ENCODE measurements around the gene GID8.

DNA sequence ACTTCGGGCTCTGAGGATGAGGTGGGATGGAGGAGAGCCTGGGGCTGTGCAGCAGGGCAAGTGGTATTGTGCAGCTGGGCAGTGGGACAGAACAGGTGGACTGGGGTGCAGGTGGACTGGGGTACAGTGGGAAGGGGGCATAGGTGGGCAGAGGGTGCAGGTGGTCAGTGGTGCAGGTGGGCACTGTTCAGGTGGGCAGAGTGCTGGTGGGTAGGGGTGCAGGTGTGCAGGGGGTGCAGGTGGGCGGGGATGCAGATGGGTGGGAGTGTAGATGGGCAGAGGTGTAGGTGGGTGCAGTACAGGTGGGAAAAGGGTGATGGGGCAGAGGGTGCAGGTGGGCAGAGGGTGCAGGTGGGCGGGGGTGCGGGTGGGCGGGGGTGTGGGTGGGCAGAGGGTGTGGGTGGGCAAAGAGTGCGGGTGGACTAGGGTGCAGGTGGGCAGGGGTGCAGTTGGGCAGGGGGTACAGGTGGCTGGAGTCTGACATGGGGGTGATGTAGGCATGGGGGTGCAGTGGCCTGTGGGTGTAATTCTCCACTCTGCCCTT is 48.4 kb downstream of the GID8 start:
- TF ChIP-seq, protein P1, sequence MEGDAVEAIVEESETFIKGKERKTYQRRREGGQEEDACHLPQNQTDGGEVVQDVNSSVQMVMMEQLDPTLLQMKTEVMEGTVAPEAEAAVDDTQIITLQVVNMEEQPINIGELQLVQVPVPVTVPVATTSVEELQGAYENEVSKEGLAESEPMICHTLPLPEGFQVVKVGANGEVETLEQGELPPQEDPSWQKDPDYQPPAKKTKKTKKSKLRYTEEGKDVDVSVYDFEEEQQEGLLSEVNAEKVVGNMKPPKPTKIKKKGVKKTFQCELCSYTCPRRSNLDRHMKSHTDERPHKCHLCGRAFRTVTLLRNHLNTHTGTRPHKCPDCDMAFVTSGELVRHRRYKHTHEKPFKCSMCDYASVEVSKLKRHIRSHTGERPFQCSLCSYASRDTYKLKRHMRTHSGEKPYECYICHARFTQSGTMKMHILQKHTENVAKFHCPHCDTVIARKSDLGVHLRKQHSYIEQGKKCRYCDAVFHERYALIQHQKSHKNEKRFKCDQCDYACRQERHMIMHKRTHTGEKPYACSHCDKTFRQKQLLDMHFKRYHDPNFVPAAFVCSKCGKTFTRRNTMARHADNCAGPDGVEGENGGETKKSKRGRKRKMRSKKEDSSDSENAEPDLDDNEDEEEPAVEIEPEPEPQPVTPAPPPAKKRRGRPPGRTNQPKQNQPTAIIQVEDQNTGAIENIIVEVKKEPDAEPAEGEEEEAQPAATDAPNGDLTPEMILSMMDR (IDR thresholded peaks at IDR 0.05), result no peak
- TF ChIP-seq EP300 (IDR thresholded peaks at IDR 0.05) (no peak), POLR2A (IDR thresholded peaks at IDR 0.05) (no peak), POLR2AphosphoS5 (IDR thresholded peaks at IDR 0.05) (no peak)
